ENCODE results near the gene ZBTB2. TPM values are rescaled to one million over a fixed set of nuclear protein-coding genes. Genes with fewer than 3 reads are reported as not detected.
A peak's percentile ranks its signal among the peaks of the same experiment; 100 is the strongest.

Gene ZBTB2
- total and polyA plus RNA-seq, 2 experiments from 2014 or later, result 5.6 to 9.9 TPM

- DNase-seq (ENCODE audit: low read depth in 1 of 2, low spot score in 1 of 2), result peak in 1 of 2 donors; percentile 28
These were observed 64.3 kb downstream of the ZBTB2 start for GRCh38 chr6:151327101-151327500.

GRCh38 chr6:151326116-151326825 lies 65.1 kb downstream of the ZBTB2 start:
- TF ChIP-seq CTCF (IDR thresholded peaks at IDR 0.05; ENCODE audit: low read depth, low read length), result no peak
- H3K27me3 ChIP-seq, result no peaks in the 10 kb centered on the region
- H3K4me1 ChIP-seq (ENCODE audit: low read depth), result no peaks in the 10 kb centered on the region
- H3K9me3 ChIP-seq (ENCODE audit: low read depth), result no peaks in the 10 kb centered on the region
- H3K4me3 ChIP-seq, result peak overlapping the region; percentile 46
- H3K36me3 ChIP-seq, result no peaks in the 10 kb centered on the region
- peak in 1 of 2 donors; percentile 15 for DNase-seq (ENCODE audit: low read depth in 1 of 2, low spot score in 1 of 2)
- no peak overlapping the region for H3K27ac ChIP-seq

More at GRCh38 chr6:151327101-151327500, 64.3 kb downstream of the ZBTB2 start:
- no peak for TF ChIP-seq CTCF (IDR thresholded peaks at IDR 0.05; ENCODE audit: low read depth, low read length)
- no peaks in the 10 kb centered on the region for H3K27me3 ChIP-seq
- no peaks in the 10 kb centered on the region for H3K4me1 ChIP-seq (ENCODE audit: low read depth)
- H3K27ac ChIP-seq, result no peak overlapping the region
- no peaks in the 10 kb centered on the region for H3K9me3 ChIP-seq (ENCODE audit: low read depth)
- no peak overlapping the region for H3K4me3 ChIP-seq
- H3K36me3 ChIP-seq, result no peaks in the 10 kb centered on the region

GRCh38 chr6:151325075-151326050 lies 66.0 kb downstream of the ZBTB2 start:
- H3K27ac ChIP-seq, result no peak overlapping the region
- H3K9me3 ChIP-seq (ENCODE audit: low read depth), result no peaks in the 10 kb centered on the region
- peak; percentile 60 to 74 for DNase-seq (ENCODE audit: low read depth in 1 of 2, low spot score in 1 of 2)
- H3K4me3 ChIP-seq, result peak overlapping the region; percentile 46
- H3K36me3 ChIP-seq, result no peaks in the 10 kb centered on the region
- no peak for TF ChIP-seq CTCF (IDR thresholded peaks at IDR 0.05; ENCODE audit: low read depth, low read length)
- no peaks in the 10 kb centered on the region for H3K4me1 ChIP-seq (ENCODE audit: low read depth)
- no peaks in the 10 kb centered on the region for H3K27me3 ChIP-seq

GRCh38 chr6:151324488-151324825 lies 66.9 kb downstream of the ZBTB2 start:
- TF ChIP-seq CTCF (IDR thresholded peaks at IDR 0.05; ENCODE audit: low read depth, low read length), result no peak
- H3K27ac ChIP-seq, result no peak overlapping the region
- no peaks in the 10 kb centered on the region for H3K4me1 ChIP-seq (ENCODE audit: low read depth)
- no peak overlapping the region for H3K4me3 ChIP-seq
- H3K9me3 ChIP-seq (ENCODE audit: low read depth), result no peaks in the 10 kb centered on the region
- no peak for DNase-seq (ENCODE audit: low read depth in 1 of 2, low spot score in 1 of 2)
- no peaks in the 10 kb centered on the region for H3K36me3 ChIP-seq
- no peaks in the 10 kb centered on the region for H3K27me3 ChIP-seq

- TF ChIP-seq CTCF (IDR thresholded peaks at IDR 0.05; ENCODE audit: low read depth, low read length), result peak; percentile 95
- Histone ChIP-seq H3K9me3 (ENCODE audit: low read depth) (no peaks in the 10 kb centered on the region), H3K36me3 (no peaks in the 10 kb centered on the region), H3K4me1 (ENCODE audit: low read depth) (no peaks in the 10 kb centered on the region), H3K4me3 (no peak overlapping the region), H3K27ac (no peak overlapping the region), H3K27me3 (no peaks in the 10 kb centered on the region)
- DNase-seq (ENCODE audit: low read depth in 1 of 2, low spot score in 1 of 2), result peak; percentile 84 to 93
These were observed 67.4 kb downstream of the ZBTB2 start for GRCh38 chr6:151323791-151324487.

All from cardiac muscle cell (in vitro differentiated cells and primary cell).